Ishikawa (cell line): Measurements from ENCODE around the gene ARFGAP3.

ENCODE experiments used
- CEBPB ChIP-seq: IDR thresholded peaks from 2 replicates; pipeline ENCODE4 v1.6.1; 2012
- CREB1 ChIP-seq: IDR thresholded peaks from 2 replicates; pipeline ENCODE4 v1.6.1; 2012; ENCODE audit warnings: low read depth
- EGR1 ChIP-seq: IDR thresholded peaks from 2 replicates; pipeline ENCODE4 v1.6.1; 2012
- EP300 ChIP-seq: IDR thresholded peaks from 2 replicates; pipeline ENCODE4 v1.6.1; 2012; ENCODE audit warnings: borderline replicate concordance
- FOXM1 ChIP-seq: IDR thresholded peaks from 2 replicates; pipeline ENCODE4 v1.6.1; 2012; ENCODE audit warnings: low read depth, borderline replicate concordance
- MAX ChIP-seq: IDR thresholded peaks from 2 replicates; pipeline ENCODE4 v1.6.1; 2012
- NFIC ChIP-seq: IDR thresholded peaks from 2 replicates; pipeline ENCODE4 v1.6.1; 2012
- RAD21 ChIP-seq: IDR thresholded peaks from 2 replicates; pipeline ENCODE4 v1.6.1; 2012; ENCODE audit warnings: low read depth
- REST ChIP-seq: IDR thresholded peaks from 2 replicates; pipeline ENCODE4 v1.6.1; 2012; ENCODE audit warnings: low read depth, mild to moderate bottlenecking
- TAF1 ChIP-seq: IDR thresholded peaks from 2 replicates; pipeline ENCODE4 v1.6.1; 2012; ENCODE audit warnings: low read depth, mild to moderate bottlenecking
- TCF12 ChIP-seq: IDR thresholded peaks from 2 replicates; pipeline ENCODE4 v1.6.1; 2012; ENCODE audit warnings: low read depth
- TEAD4 ChIP-seq: IDR thresholded peaks from 2 replicates; pipeline ENCODE4 v1.6.1; 2012
- USF1 ChIP-seq: IDR thresholded peaks from 2 replicates; pipeline ENCODE4 v1.6.1; 2012
- YY1 ChIP-seq: IDR thresholded peaks from 2 replicates; pipeline ENCODE4 v1.6.1; 2012; ENCODE audit warnings: low read depth
- ZBTB7A ChIP-seq: IDR thresholded peaks from 2 replicates; pipeline ENCODE4 v1.6.1; 2012; ENCODE audit warnings: low read depth

The ARFGAP3 gene

GRCh38 chr22:42780070-42780540 is 77.0 kb downstream of the ARFGAP3 start:
- TF ChIP-seq TEAD4 (peak; percentile 81), ZBTB7A (no peak), RAD21 (peak; percentile 87)

GRCh38 chr22:42777126-42777525 is 79.9 kb downstream of the ARFGAP3 start:
- no peak for TF ChIP-seq CEBPB
- TF ChIP-seq ZBTB7A = no peak
- TF ChIP-seq EGR1 = no peak
- TF ChIP-seq FOXM1 = no peak
- no peak for TF ChIP-seq NFIC
- TF ChIP-seq TAF1 = no peak
- TF ChIP-seq EP300 = no peak
- TF ChIP-seq TEAD4 = no peak
- no peak for TF ChIP-seq RAD21

GRCh38 chr22:42773167-42773566 is 83.9 kb downstream of the ARFGAP3 start:
- TF ChIP-seq YY1 (no peak), RAD21 (no peak), EP300 (no peak), TCF12 (no peak), EGR1 (no peak), USF1 (no peak), TEAD4 (no peak), CEBPB (no peak), CREB1 (no peak), NFIC (no peak), TAF1 (no peak)

- TF ChIP-seq EP300 (no peak), EGR1 (no peak), MAX (no peak), RAD21 (no peak), YY1 (no peak), USF1 (no peak), TAF1 (no peak)
Measured at GRCh38 chr22:42772647-42773046, 84.4 kb downstream of the ARFGAP3 start.

- TF ChIP-seq REST = no peak
- TF ChIP-seq EP300 = no peak
Measured at GRCh38 chr22:42770941-42771647, 86.0 kb downstream of the ARFGAP3 start.

GRCh38 chr22:42770448-42770726 is 86.7 kb downstream of the ARFGAP3 start:
- TF ChIP-seq REST (no peak), USF1 (no peak), MAX (no peak), YY1 (no peak), CEBPB (no peak), NFIC (no peak), FOXM1 (no peak), TAF1 (no peak), TEAD4 (no peak), CREB1 (no peak), TCF12 (no peak)
